SK-N-MC (cell line): ENCODE measurements around the gene CFAP73.
"Not testable (repeated sequence)": the region's sequence is repeated elsewhere in the genome, so short reads cannot be mapped to it uniquely, and the experiment has no call there.

Experiments
- EZH2 ChIP-seq: fragments of 200-600 bp; sonication (generic); IDR thresholded peaks from one replicate; pipeline ENCODE4 v1.6.1; 2017; ENCODE audit warnings: antibody characterized with exemption
- FOXP2 ChIP-seq: optimal IDR thresholded peaks from 2 replicates; pipeline ENCODE3; 2011; ENCODE audit warnings: mild to moderate bottlenecking, moderate library complexity; ENCODE audit not compliant: insufficient read depth; ENCODE audit errors: extremely low read length, control extremely low read depth
- POLR2AphosphoS5 ChIP-seq: IDR thresholded peaks from 2 replicates; pipeline ENCODE4 v1.6.1; 2012; ENCODE audit warnings: mild to moderate bottlenecking, low read depth, low read length, borderline replicate concordance

GRCh38 chr12:113206802-113207201, 57.3 kb downstream of the CFAP73 start:
- TF ChIP-seq POLR2AphosphoS5, EZH2, FOXP2: not testable (repeated sequence)
